HepG2 (cell line): ENCODE data around the gene FSIP1. TPM values are rescaled to one million over a fixed set of nuclear protein-coding genes. Genes with fewer than 3 reads are reported as not detected.

Source experiments
- CTCF ChIP-seq: sonication (generic); formaldehyde crosslinking; IDR thresholded peaks from 2 replicates; pipeline ENCODE4 v1.5.0; 2020; ENCODE audit warnings: mild to moderate bottlenecking, missing genetic modification reagents, moderate library complexity
- KMT2B ChIP-seq: IDR thresholded peaks from 2 replicates; pipeline ENCODE4 v1.6.1; 2016; ENCODE audit warnings: missing genetic modification reagents, missing compliant biosample characterization
- NFIB ChIP-seq: sonication (generic); formaldehyde crosslinking; IDR thresholded peaks from 2 replicates; pipeline ENCODE4 v1.9.0; 2021; ENCODE audit warnings: missing genetic modification reagents, mild to moderate bottlenecking, borderline replicate concordance
- SSRP1 ChIP-seq: IDR thresholded peaks from 2 replicates; pipeline ENCODE4 v1.6.1; 2016; ENCODE audit warnings: control low read depth
- TCF7 ChIP-seq: sonication (generic); IDR thresholded peaks from 2 replicates; pipeline ENCODE4 v1.6.1; 2016; ENCODE audit warnings: antibody characterized with exemption, low read depth
- ZFP91 ChIP-seq: sonication (generic); formaldehyde crosslinking; IDR thresholded peaks from 2 replicates; pipeline ENCODE4 v1.9.0; 2022; ENCODE audit warnings: missing genetic modification reagents, mild to moderate bottlenecking, borderline replicate concordance
- ZNF326 ChIP-seq: sonication (generic); formaldehyde crosslinking; IDR thresholded peaks from 2 replicates; pipeline ENCODE4 v1.4.0; 2020; ENCODE audit warnings: missing genetic modification reagents, borderline replicate concordance
- ZNF609 ChIP-seq: sonication (generic); formaldehyde crosslinking; IDR thresholded peaks from 2 replicates; pipeline ENCODE4 v1.4.0; 2020; ENCODE audit warnings: mild to moderate bottlenecking, missing genetic modification reagents, borderline replicate concordance
- ZNF781 ChIP-seq: sonication (generic); formaldehyde crosslinking; IDR thresholded peaks from 2 replicates; pipeline ENCODE4 v1.5.1; 2020; ENCODE audit warnings: borderline replicate concordance, mild to moderate bottlenecking, missing genetic modification reagents; ENCODE audit errors: not compliant biosample characterization
- ZXDC ChIP-seq: sonication (generic); formaldehyde crosslinking; IDR thresholded peaks from 2 replicates; pipeline ENCODE4 v1.5.0; 2020; ENCODE audit warnings: mild to moderate bottlenecking, missing genetic modification reagents
- polyA plus RNA-seq, 8 experiments: library from polyadenylated mRNA; depleted of rRNA in 3 of 8; stranded (reverse) in 7 of 8; unstranded in 1 of 8; fragments of >200 nt; fragmentation: Illumina TruSeq in 4 of 8; extraction: Trizol in 4 of 8; gene quantifications; 2 replicates each; pipeline versions ENCODE4 v1.2.1 to v1.2.3, GENCODE V29; 2011 to 2016; ENCODE audit warnings: low read depth in 4 of 8, missing spikeins in 1 of 8, mixed read lengths in 1 of 8; ENCODE audit not compliant: insufficient read depth in 1 of 8
- total RNA-seq, 5 experiments: library from RNA; depleted of rRNA; stranded (reverse); fragments of >200 nt; fragmentation: Illumina TruSeq; extraction: Trizol; gene quantifications; 2 replicates each; pipeline ENCODE4 v1.2.3, GENCODE V29; 2016; ENCODE audit warnings: low read depth in 1 of 5

The FSIP1 gene
- total and polyA plus RNA-seq, 2 of the 13 experiments (the other 11 are each of a cell fraction or from before 2014, with no cell fraction given), result 0.18 TPM; not detected in 1

- TF ChIP-seq ZNF609 (no peak), ZNF781 (CRISPR knock-in tag) (no peak), KMT2B (peak; percentile 3; the same call in 1 of the 2 replicates), ZFP91 (CRISPR knock-in tag) (no peak), TCF7 (peak; percentile 27; the same call in 1 of the 2 replicates), CTCF (CRISPR knock-in tag) (no peak), ZNF326 (CRISPR knock-in tag) (no peak), NFIB (CRISPR knock-in tag) (no peak), ZXDC (no peak), SSRP1 (CRISPR knock-in tag) (no peak)
Measured at GRCh38 chr15:39579487-39580116, 203.0 kb downstream of the FSIP1 start (continued).
